ENCODE results near the gene DTX1.

DNA sequence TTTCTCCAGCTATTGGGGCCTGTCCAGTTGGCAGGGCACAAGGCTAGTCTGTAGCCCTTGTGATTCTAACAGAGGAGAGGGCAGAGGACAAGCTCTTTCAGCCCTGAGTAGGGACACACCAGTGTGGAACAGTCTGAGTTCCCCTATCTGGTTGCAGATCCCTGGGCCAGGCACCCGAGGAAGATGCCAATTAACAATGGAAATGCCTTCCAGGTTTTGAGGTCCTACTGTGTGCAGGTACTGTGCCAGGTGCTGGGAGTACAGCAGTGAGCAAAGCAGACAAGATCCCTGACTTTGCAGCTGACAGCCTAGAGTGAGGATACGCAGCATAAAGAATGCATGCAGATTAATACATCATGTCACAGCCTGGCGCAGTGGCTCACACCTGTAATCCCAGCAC is 17.1 kb downstream of the DTX1 start:
- TF ChIP-seq CTCF (IDR thresholded peaks at IDR 0.05) (no peak), POLR2A (IDR thresholded peaks at IDR 0.05) (no peak)

Data from uterus (tissue), 2 donors.